ENCODE data around the gene CYFIP1. TPM values are rescaled to one million over a fixed set of nuclear protein-coding genes. Genes with fewer than 3 reads are reported as not detected.

Gene CYFIP1
- total RNA-seq, 2 experiments from 2014 or later: 31.1 to 32.8 TPM

DNA sequence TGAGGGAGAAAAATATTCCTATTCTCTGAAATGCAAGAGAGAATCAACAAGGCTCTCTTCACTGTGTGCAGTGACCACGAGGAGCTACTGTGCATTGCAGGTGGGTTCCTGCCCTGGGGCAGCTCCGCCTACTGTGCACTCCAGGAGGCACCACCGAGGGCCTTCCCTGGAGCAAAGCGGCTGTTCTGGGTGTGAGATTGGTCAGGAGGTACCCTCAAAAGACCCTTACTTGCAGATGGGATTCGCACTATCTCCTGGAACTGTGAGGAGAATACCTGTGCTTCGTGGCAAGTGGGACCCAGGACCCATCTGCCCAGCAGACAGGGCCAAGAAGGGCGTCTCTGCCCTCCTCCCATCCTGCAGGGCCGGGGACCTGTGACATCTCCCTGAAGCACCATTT is 68.9 kb downstream of the CYFIP1 start:
- DNase-seq (no peak), ATAC-seq (no peak)
- H3K4me3 Mint-ChIP-seq: no peak overlapping the region
- no peaks in the 10 kb centered on the region for H3K4me1 Mint-ChIP-seq
- no peaks in the 10 kb centered on the region for H3K27me3 Mint-ChIP-seq
- POLR2A ChIA-PET: no interaction called here
- no peaks in the 10 kb centered on the region for H3K9me3 Mint-ChIP-seq (ENCODE audit: low read depth)
- intact Hi-C loops (cut with DNase I, micrococcal nuclease): no loop called here
- H3K36me3 Mint-ChIP-seq (ENCODE audit: low read depth): peaks cover 8% of the 10 kb centered on the region
- H3K27ac Mint-ChIP-seq: no peak overlapping the region
- CTCF ChIA-PET: no interaction called here

DNA sequence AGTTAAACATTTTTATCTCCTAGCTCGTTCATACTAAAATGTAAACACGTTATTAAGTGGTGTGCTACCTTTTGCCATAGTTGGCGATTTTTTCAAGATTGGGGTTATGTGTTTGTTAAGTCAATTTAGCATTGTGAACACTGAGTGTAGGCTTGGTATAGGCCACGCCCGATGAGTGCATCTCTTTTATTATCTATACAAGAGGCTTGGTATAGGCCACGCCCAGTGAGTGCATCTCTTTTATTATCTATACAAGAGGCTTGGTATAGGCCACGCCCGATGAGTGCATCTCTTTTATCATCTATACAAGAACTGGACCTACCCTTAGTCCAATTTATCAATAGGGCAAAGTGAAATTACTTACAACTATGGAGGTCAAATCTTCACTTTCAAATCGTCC is 71.3 kb downstream of the CYFIP1 start:
- Mint-ChIP-seq H3K9me3 (ENCODE audit: low read depth) (no peaks in the 10 kb centered on the region), H3K27ac (no peak overlapping the region), H3K36me3 (ENCODE audit: low read depth) (peaks cover 8% of the 10 kb centered on the region), H3K4me1 (no peaks in the 10 kb centered on the region), H3K4me3 (no peak overlapping the region), H3K27me3 (no peaks in the 10 kb centered on the region)
- POLR2A ChIA-PET: no interaction called here
- ATAC-seq: no peak
- CTCF ChIA-PET: no interaction called here
- DNase-seq: no peak
- intact Hi-C loops (cut with DNase I, micrococcal nuclease): no loop called here

DNA sequence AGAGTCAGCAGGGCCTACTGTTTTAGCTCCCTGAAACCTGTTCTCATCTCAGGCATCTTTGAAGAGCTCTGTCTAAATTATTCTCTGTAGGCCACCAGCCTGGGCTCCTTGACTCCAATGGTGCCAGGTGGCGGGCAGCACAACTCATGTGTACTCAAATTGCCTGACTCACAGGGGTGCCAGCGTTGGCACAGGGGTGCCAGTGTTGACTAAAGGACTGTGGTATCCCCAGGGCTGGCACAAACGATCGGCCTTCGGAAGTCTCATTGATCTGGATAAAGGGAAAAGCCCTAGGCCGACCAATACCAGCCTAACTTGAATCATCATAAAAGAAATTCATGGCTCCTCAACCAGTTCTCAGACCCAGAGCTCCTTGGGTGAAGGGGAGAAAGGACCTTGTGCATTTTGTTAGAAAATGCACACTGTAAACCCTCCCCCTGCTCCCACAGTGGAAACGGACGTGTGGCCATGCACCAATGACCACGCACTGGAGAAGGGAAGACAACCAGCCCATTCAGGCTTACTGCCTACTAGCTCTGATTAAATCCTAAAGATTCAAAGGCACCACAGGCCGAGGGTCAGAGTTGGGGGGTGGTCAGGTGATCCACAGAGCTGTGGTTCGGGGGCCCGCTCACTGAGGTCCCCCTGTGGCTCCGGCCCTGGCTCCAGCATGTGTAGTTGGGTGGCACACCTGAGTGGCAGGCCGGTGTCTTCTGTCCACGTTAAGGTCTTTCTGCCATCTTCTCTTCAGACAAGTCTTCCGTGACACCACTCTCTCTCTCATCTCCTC is 72.8 kb downstream of the CYFIP1 start:
- DNase-seq (no peak), ATAC-seq (no peak)
- no peaks in the 10 kb centered on the region for H3K27me3 Mint-ChIP-seq
- H3K4me3 Mint-ChIP-seq: no peak overlapping the region
- intact Hi-C loops (cut with DNase I, micrococcal nuclease): no loop called here
- H3K27ac Mint-ChIP-seq: no peak overlapping the region
- ChIA-PET POLR2A (no interaction called here), CTCF (interaction anchor here (0.5 to 1.0 kb wide), 3 partner anchors 21 to 117 kb away, joined by 3 to 4 read pairs (median 3); partner anchors contain the start of gene CYFIP1)
- H3K36me3 Mint-ChIP-seq (ENCODE audit: low read depth): peaks cover 6% of the 10 kb centered on the region
- no peaks in the 10 kb centered on the region for H3K4me1 Mint-ChIP-seq
- H3K9me3 Mint-ChIP-seq (ENCODE audit: low read depth): no peaks in the 10 kb centered on the region

DNA sequence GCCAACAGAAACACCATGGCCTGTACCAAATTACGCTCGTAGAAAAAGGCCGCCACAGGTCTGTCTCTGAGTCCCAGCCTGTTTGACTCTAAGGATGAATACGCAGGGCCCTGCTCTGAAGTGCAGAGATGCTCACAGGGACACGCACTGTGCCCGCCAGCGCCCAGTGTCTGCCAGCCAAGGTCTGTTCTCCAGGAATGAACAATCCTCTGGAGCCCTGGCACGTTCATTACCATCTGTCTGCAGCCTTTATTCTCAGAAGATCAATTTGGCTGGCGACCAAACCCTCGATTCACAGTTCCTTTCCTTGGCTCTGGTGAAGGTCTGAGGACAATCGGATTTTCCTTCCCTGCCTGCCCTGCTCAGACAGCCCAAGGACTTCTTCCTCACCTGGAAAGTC is 75.4 kb downstream of the CYFIP1 start:
- no peaks in the 10 kb centered on the region for H3K27me3 Mint-ChIP-seq
- intact Hi-C loops (cut with DNase I, micrococcal nuclease): no loop called here
- no peaks in the 10 kb centered on the region for H3K4me1 Mint-ChIP-seq
- DNase-seq (no peak), ATAC-seq (no peak)
- no peak overlapping the region for H3K4me3 Mint-ChIP-seq
- no peaks in the 10 kb centered on the region for H3K9me3 Mint-ChIP-seq (ENCODE audit: low read depth)
- ChIA-PET POLR2A (no interaction called here), CTCF (no interaction called here)
- H3K27ac Mint-ChIP-seq: no peak overlapping the region
- H3K36me3 Mint-ChIP-seq (ENCODE audit: low read depth): peaks cover 9% of the 10 kb centered on the region

DNA sequence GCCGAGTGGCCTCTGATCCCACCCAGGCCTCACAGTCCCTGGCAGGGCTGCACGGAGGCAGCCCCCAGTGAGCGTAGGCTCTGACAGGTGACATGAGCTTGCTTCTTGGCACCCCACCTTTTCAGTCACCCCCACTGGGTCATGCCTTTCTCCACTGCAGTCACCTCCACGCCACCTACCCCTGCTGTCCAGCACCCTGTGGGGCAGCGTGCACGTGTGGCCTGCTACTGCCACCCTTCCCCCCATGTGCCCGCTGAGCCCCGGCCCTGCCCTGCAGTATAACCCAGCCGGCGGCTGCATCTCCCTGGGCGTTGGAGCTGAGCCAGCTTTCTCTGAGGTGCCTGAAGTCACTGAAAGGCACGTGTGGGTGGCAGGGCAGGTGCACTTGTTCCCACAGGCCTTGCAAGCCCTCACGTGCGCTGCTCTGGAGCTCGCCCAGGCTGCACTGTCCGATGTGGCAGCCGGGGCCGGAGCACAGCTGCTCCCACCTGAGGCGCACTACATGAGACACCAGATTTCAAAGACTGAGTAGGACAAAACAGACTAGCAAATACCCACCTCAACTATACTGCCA is 76.1 kb downstream of the CYFIP1 start:
- H3K4me1 Mint-ChIP-seq: peaks cover 4% of the 10 kb centered on the region
- ChIA-PET CTCF (no interaction called here), POLR2A (no interaction called here)
- H3K36me3 Mint-ChIP-seq (ENCODE audit: low read depth): peaks cover 9% of the 10 kb centered on the region
- intact Hi-C loops (cut with DNase I, micrococcal nuclease): no loop called here
- no peak for DNase-seq
- no peaks in the 10 kb centered on the region for H3K27me3 Mint-ChIP-seq
- no peak overlapping the region for H3K4me3 Mint-ChIP-seq
- H3K27ac Mint-ChIP-seq: no peak overlapping the region
- H3K9me3 Mint-ChIP-seq (ENCODE audit: low read depth): no peaks in the 10 kb centered on the region
- ATAC-seq: no peak

DNA sequence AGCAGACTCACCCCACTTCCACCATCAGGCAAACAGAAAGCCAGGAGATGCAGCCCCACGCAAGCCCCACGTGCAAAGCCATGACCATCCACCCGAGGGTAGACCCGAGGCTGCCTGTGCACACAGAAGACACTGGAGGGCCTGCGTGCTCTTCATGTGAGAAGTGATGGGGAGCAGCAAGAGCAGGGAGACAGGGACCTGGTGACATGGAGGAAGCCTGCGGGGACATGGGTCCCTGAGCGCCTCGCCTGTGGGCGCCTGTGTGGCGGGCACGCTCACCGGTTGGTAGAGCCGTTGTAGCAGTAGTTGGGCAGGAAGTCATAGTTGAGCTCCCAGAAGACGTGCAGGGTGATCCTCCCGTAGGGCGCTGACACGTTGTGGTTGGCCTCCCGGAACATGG is 76.7 kb downstream of the CYFIP1 start:
- peaks cover 7% of the 10 kb centered on the region for H3K36me3 Mint-ChIP-seq (ENCODE audit: low read depth)
- H3K4me1 Mint-ChIP-seq: peaks cover 5% of the 10 kb centered on the region
- DNase-seq (no peak), ATAC-seq (no peak)
- no peak overlapping the region for H3K4me3 Mint-ChIP-seq
- no peak overlapping the region for H3K27ac Mint-ChIP-seq
- CTCF ChIA-PET: no interaction called here
- intact Hi-C loops (cut with DNase I, micrococcal nuclease): no loop called here
- no peaks in the 10 kb centered on the region for H3K27me3 Mint-ChIP-seq
- no peaks in the 10 kb centered on the region for H3K9me3 Mint-ChIP-seq (ENCODE audit: low read depth)
- POLR2A ChIA-PET: no interaction called here

DNA sequence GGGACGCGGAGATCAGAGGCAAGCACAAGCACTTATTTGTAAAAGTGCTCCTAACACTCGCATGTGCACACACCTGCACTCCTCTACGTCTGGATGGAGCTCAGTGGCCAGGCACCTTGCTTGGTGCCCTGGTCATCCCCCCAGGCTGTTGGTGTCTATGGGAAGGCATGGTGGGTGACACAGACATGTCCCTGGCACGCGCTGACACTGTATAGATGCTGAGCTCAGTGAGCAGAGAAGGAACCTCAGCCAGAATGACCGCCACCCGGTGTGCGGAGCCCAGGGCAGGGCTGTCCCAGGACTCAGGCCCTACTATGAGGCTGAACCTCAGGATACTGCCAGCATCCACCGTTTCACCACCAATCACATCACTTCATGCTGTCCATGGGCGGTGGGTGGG is 77.2 kb downstream of the CYFIP1 start:
- CTCF ChIA-PET: no interaction called here
- POLR2A ChIA-PET: no interaction called here
- no peak overlapping the region for H3K4me3 Mint-ChIP-seq
- intact Hi-C loops (cut with DNase I, micrococcal nuclease): no loop called here
- no peaks in the 10 kb centered on the region for H3K27me3 Mint-ChIP-seq
- ATAC-seq (no peak), DNase-seq (no peak)
- peaks cover 5% of the 10 kb centered on the region for H3K36me3 Mint-ChIP-seq (ENCODE audit: low read depth)
- H3K4me1 Mint-ChIP-seq: peaks cover 5% of the 10 kb centered on the region
- H3K27ac Mint-ChIP-seq: no peak overlapping the region
- H3K9me3 Mint-ChIP-seq (ENCODE audit: low read depth): no peaks in the 10 kb centered on the region

DNA sequence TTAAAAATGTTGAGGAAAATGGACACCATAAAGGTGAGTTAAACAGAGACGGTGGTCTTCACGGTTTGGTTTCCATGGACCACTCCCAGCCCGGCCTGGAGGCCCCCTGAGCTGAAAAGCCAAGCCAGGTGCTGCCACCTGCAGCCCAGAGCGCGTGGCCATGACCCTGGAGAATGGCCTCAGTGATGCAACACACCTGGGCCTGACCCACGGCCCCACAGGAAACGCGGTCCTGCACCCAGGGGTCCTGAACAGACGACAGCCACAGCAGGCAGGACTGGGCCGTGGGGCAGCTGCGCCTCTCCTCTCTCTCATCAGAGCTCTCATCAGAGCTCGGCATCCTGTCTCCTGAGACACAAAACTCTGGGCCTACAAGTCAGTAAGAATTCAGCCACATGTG is 77.6 kb downstream of the CYFIP1 start:
- peaks cover 3% of the 10 kb centered on the region for H3K36me3 Mint-ChIP-seq (ENCODE audit: low read depth)
- ChIA-PET CTCF (no interaction called here), POLR2A (no interaction called here)
- H3K4me1 Mint-ChIP-seq: peaks cover 5% of the 10 kb centered on the region
- intact Hi-C loops (cut with DNase I, micrococcal nuclease): no loop called here
- no peaks in the 10 kb centered on the region for H3K9me3 Mint-ChIP-seq (ENCODE audit: low read depth)
- no peaks in the 10 kb centered on the region for H3K27me3 Mint-ChIP-seq
- DNase-seq (no peak), ATAC-seq (no peak)
- no peak overlapping the region for H3K4me3 Mint-ChIP-seq
- no peak overlapping the region for H3K27ac Mint-ChIP-seq

DNA sequence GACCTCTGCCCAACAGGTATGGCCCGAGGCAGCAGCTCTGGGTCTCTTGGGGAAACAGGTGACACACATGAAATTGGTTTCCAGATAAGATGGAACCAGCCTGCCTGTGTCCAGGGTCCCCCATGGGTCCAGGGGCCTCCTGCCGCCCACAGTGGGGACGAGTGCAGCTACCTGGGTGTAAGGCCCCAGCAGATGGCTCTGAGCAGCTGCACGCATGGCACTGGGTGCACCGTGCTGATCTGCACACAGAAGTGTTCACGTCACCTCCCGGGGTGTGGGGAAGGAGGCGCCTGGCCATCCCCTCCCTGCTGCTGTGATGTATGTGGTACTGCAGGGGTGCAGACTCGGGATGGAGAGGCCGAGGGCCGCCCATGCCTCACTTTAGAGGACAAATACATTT is 78.1 kb downstream of the CYFIP1 start:
- H3K27ac Mint-ChIP-seq: no peak overlapping the region
- H3K4me1 Mint-ChIP-seq: peaks cover 5% of the 10 kb centered on the region
- POLR2A ChIA-PET: no interaction called here
- H3K27me3 Mint-ChIP-seq: no peaks in the 10 kb centered on the region
- DNase-seq: no peak
- H3K36me3 Mint-ChIP-seq (ENCODE audit: low read depth): peaks cover 3% of the 10 kb centered on the region
- CTCF ChIA-PET: no interaction called here
- no peak overlapping the region for H3K4me3 Mint-ChIP-seq
- ATAC-seq: no peak
- intact Hi-C loops (cut with DNase I, micrococcal nuclease): no loop called here
- no peaks in the 10 kb centered on the region for H3K9me3 Mint-ChIP-seq (ENCODE audit: low read depth)

DNA sequence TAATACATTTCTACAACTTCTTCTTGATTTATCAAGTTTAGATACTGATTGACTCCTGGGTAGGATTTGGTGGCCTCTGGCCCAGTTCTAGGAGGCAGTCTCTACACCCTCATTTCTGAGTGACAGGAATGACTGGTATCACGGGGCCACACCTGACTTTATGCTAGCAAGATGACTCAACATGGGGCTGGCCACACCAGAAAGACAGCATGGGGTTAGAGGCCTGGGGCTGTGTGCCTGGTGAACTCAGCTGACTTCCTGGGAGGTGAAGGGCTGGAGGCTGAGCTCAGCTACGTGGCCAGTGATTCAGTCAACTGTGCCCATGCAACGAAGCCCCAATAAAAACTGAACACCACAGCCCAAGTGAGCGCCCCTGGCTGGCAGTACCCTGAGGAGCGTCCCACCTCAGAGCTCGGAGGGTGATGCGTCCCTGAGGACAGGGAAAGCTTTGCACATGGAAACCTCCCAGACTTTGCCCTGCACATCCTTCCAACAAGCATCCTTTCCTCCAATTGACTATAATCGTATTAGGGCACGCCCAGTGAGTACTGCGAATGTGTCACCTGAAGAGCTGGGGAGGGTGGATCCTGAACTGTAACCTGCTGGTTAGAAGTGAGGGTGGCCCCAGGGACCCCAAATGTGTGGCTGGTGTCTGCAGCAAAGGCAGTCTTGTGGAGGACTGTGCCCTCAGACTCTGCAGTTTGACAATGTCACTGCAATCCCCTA is 84.5 kb downstream of the CYFIP1 start:
- ChIA-PET POLR2A (no interaction called here), CTCF (no interaction called here)
- intact Hi-C loops (cut with DNase I, micrococcal nuclease): loop anchor here in 1 of 2 experiments (5.0 kb wide), 1 partner anchor 33 kb away; no protein-coding TSS in a partner anchor
- Mint-ChIP-seq H3K27me3 (no peaks in the 10 kb centered on the region), H3K9me3 (ENCODE audit: low read depth) (no peaks in the 10 kb centered on the region), H3K27ac (no peak overlapping the region), H3K36me3 (ENCODE audit: low read depth) (peaks cover 3% of the 10 kb centered on the region), H3K4me3 (no peak overlapping the region), H3K4me1 (peaks cover 9% of the 10 kb centered on the region)
- peak; percentile 68 for DNase-seq
- peak; percentile 96 for ATAC-seq

DNA sequence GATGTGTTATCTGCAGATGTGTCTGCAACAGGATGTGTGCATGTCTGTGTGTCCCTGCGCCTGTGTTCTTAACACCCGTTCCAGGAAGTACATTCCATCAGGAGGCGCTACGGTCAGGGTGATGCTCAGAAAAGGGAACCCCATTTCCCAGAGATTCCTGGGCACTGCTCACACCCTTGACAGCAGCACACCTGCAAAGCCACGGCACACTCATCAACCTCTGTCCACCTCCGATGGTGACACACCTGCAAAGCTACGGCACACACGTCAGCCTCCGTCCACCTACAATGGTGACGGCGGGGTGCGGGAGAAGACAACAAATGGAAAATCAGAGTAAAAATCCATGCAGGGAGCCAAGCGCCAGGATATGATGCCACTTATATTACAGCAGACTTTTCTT is 86.3 kb downstream of the CYFIP1 start:
- Mint-ChIP-seq H3K4me3 (no peak overlapping the region), H3K27ac (no peak overlapping the region), H3K36me3 (ENCODE audit: low read depth) (no peaks in the 10 kb centered on the region), H3K27me3 (no peaks in the 10 kb centered on the region), H3K9me3 (ENCODE audit: low read depth) (no peaks in the 10 kb centered on the region), H3K4me1 (peaks cover 4% of the 10 kb centered on the region)
- no peak for DNase-seq
- intact Hi-C loops (cut with DNase I, micrococcal nuclease): no loop called here
- ChIA-PET CTCF (no interaction called here), POLR2A (no interaction called here)
- ATAC-seq: no peak

DNA sequence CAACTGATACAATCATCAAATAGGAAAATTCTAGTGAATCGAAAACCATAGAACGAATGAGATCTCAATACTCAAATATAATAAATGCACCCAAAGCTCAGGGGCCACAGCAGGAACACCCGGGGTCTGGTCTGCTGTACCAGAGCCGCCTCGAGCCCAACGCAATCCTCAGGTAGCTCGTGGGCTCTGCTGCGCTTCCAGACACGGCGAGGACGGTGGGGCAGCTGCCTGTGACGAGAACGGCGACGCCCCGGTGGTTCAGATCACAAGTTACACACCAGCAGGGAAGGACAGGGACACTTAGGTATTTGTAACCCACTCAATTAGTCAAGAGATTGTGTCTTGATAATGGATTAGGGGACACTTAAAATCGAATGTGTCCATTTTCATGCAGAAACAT is 87.1 kb downstream of the CYFIP1 start:
- intact Hi-C loops (cut with DNase I, micrococcal nuclease): no loop called here
- ATAC-seq (no peak), DNase-seq (no peak)
- ChIA-PET POLR2A (no interaction called here), CTCF (no interaction called here)
- Mint-ChIP-seq H3K4me3 (no peak overlapping the region), H3K9me3 (ENCODE audit: low read depth) (no peaks in the 10 kb centered on the region), H3K27me3 (no peaks in the 10 kb centered on the region), H3K27ac (no peak overlapping the region), H3K4me1 (peaks cover 4% of the 10 kb centered on the region), H3K36me3 (ENCODE audit: low read depth) (no peaks in the 10 kb centered on the region)

All from activated CD4-positive, alpha-beta T cell treated with anti-CD3 and anti-CD28 coated beads for 36 hours (primary cell).